ENCODE data around the gene PARVB. TPM values are rescaled to one million over a fixed set of nuclear protein-coding genes. Genes with fewer than 3 reads are reported as not detected.

PARVB gene
- total and polyA plus RNA-seq, 3 experiments from 2014 or later = 6.2 to 84.3 (median 82.1) TPM

DNA sequence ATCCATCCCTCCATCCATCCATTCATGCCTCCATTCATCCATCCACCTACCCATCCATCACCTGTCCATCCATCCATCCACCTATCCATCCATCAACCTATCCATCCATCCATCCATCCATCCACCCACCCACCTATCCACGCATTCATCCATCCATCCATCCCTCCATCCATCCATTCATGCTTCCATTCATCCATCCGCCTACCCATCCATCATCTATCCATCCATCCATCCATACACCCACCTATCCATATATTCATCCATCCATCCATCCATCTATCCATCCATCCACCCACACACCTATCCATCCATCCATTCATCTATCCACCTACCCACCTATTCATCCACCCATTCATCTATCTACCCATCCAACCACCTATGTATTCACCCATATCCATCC, 170.5 kb downstream of the PARVB start:
- H3K27me3 ChIP-seq (ENCODE audit: insufficient read depth, low read length, poor library complexity, severe bottlenecking) = no peaks in the 10 kb centered on the region
- ChIA-PET POLR2A (no interaction called here), CTCF (no interaction called here)
- H3K9me3 Mint-ChIP-seq = no peaks in the 10 kb centered on the region
- peak overlapping the region in 1 of 7 donors; percentile 48 for H3K4me3 Mint-ChIP-seq
- no peaks in the 10 kb centered on the region for H3K9me3 ChIP-seq (ENCODE audit: low read length)
- peaks cover 18% of the 10 kb centered on the region for H3K36me3 ChIP-seq (ENCODE audit: insufficient read depth, low read length)
- H3K4me3 ChIP-seq (ENCODE audit: low read length) = no peak overlapping the region
- H3K4me1 ChIP-seq (ENCODE audit: insufficient read depth, low read length) = peaks cover 35% of the 10 kb centered on the region
- H3K27ac ChIP-seq (ENCODE audit: low read depth, low read length) = no peak overlapping the region
- peaks cover 34 to 56% (median 36%) of the 10 kb centered on the region in 3 donors for H3K4me1 Mint-ChIP-seq
- peak overlapping the region in 1 of 8 donors; percentile 25 for H3K27ac Mint-ChIP-seq
- H3K36me3 Mint-ChIP-seq = peaks cover 20 to 62% (median 20%) of the 10 kb centered on the region in 3 donors
- no peaks in the 10 kb centered on the region for H3K27me3 Mint-ChIP-seq
- no peak for DNase-seq

DNA sequence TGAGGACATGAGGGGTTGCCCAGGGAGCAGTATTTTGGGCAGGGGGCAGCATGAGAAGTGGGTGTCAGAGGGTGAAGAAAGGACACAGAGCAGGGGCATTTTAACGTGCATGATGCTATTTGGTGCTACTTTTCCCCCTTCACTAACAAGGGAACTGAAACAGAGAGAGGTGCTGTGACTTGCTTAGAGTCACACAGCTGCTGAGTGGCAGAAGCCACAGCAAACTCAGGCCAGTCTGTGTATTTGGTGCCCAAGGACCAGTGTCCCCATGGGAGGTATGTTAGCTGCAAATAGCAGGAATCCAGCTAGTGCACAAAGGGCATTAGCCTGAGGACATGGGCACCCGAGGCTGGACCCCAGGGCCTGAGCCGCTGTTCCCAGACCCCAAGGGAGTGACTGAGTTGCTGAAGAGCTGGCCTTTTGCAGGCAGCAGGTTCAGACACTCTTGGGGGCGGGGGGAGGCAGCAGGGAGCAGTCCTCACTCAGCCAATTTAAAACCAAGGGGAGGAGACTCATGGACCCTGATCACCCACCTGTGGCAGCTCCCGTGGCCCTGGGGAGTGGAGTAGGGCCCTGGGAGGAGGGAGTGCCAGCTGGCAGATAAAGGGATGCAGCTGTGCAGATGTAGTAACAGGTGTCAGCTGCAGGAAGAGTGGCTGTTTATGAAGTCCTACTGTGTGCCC, 171.2 kb downstream of the PARVB start:
- ChIA-PET POLR2A (no interaction called here), CTCF (interaction anchor here (1.1 kb wide), 1 partner anchor 15 kb away, joined by 3 read pairs; the partner anchor contains the start of gene PARVG)
- no peak for DNase-seq
- Histone ChIP-seq H3K27ac (ENCODE audit: low read depth, low read length) (no peak overlapping the region), H3K4me1 (ENCODE audit: insufficient read depth, low read length) (peaks cover 35% of the 10 kb centered on the region), H3K36me3 (ENCODE audit: insufficient read depth, low read length) (peaks cover 20% of the 10 kb centered on the region), H3K4me3 (ENCODE audit: low read length) (no peak overlapping the region), H3K9me3 (ENCODE audit: low read length) (no peaks in the 10 kb centered on the region), H3K27me3 (ENCODE audit: insufficient read depth, low read length, poor library complexity, severe bottlenecking) (no peaks in the 10 kb centered on the region)
- Mint-ChIP-seq H3K27me3 (no peaks in the 10 kb centered on the region), H3K4me3 (no peak overlapping the region), H3K9me3 (no peaks in the 10 kb centered on the region), H3K27ac (peak overlapping the region in 3 of 8 donors; percentile 25 to 63 (median 43)), H3K36me3 (peaks cover 20 to 67% (median 21%) of the 10 kb centered on the region in 3 donors), H3K4me1 (peaks cover 36 to 58% (median 39%) of the 10 kb centered on the region in 3 donors)

DNA sequence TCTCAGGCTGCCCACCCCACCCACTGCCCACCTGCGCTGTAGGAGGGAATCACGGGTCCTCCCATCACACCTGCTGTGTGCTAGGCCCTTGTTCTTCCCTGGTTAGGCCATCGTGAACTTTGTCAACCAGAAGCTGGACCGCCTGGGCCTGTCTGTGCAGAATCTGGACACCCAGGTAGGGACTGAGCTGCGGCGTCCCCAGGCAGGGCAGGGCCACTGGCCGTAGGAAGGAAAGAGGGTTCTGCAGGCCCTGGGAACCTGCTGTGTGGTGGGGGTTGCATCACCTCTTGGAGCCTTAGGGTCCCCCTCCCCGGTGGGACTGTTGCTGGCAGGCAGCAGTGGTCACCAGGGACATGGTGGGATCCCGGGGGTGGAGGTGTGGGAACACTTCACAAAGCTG, 172.1 kb downstream of the PARVB start:
- H3K4me3 ChIP-seq (ENCODE audit: low read length) = no peak overlapping the region
- no peak for DNase-seq
- no peaks in the 10 kb centered on the region for H3K9me3 Mint-ChIP-seq
- no peak overlapping the region for H3K27ac Mint-ChIP-seq
- peaks cover 20% of the 10 kb centered on the region for H3K36me3 ChIP-seq (ENCODE audit: insufficient read depth, low read length)
- no peaks in the 10 kb centered on the region for H3K9me3 ChIP-seq (ENCODE audit: low read length)
- no peaks in the 10 kb centered on the region for H3K27me3 Mint-ChIP-seq
- H3K36me3 Mint-ChIP-seq = peaks cover 20 to 76% (median 21%) of the 10 kb centered on the region in 3 donors
- peaks cover 32 to 62% (median 43%) of the 10 kb centered on the region in 3 donors for H3K4me1 Mint-ChIP-seq
- no peak overlapping the region for H3K27ac ChIP-seq (ENCODE audit: low read depth, low read length)
- peaks cover 35% of the 10 kb centered on the region for H3K4me1 ChIP-seq (ENCODE audit: insufficient read depth, low read length)
- H3K27me3 ChIP-seq (ENCODE audit: insufficient read depth, low read length, poor library complexity, severe bottlenecking) = no peaks in the 10 kb centered on the region
- H3K4me3 Mint-ChIP-seq = no peak overlapping the region
- POLR2A ChIA-PET = no interaction called here
- CTCF ChIA-PET = interaction anchor here (1.1 kb wide), 1 partner anchor 15 kb away, joined by 3 read pairs; the partner anchor contains the start of gene PARVG

DNA sequence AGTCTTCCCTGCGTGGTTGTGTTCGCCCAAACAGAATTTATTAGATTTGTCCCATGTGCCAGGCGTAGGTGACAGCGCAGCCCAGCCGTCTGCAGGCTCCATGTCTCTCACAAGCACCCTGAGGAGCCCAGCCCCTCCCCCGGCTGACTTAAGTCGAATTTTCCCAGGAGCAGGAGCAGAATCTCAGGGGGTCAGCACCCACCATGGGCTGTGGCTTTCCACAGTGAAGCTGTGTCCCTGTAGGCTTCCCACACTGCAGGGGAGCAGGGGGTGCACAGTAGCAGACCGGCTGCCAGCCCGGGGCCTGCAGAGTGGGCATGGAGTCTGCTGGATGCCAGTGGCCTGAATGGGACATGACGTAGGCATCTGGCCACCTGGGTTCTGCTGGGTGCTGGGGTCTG, 172.6 kb downstream of the PARVB start:
- H3K9me3 Mint-ChIP-seq = no peaks in the 10 kb centered on the region
- Histone ChIP-seq H3K4me3 (ENCODE audit: low read length) (no peak overlapping the region), H3K4me1 (ENCODE audit: insufficient read depth, low read length) (peaks cover 31% of the 10 kb centered on the region), H3K27ac (ENCODE audit: low read depth, low read length) (no peak overlapping the region), H3K36me3 (ENCODE audit: insufficient read depth, low read length) (peaks cover 20% of the 10 kb centered on the region), H3K9me3 (ENCODE audit: low read length) (no peaks in the 10 kb centered on the region), H3K27me3 (ENCODE audit: insufficient read depth, low read length, poor library complexity, severe bottlenecking) (no peaks in the 10 kb centered on the region)
- peaks cover 20 to 79% (median 21%) of the 10 kb centered on the region in 3 donors for H3K36me3 Mint-ChIP-seq
- H3K27me3 Mint-ChIP-seq = no peaks in the 10 kb centered on the region
- H3K4me3 Mint-ChIP-seq = no peak overlapping the region
- DNase-seq = peak in 1 of 5 donors; percentile 30
- H3K4me1 Mint-ChIP-seq = peaks cover 32 to 59% (median 41%) of the 10 kb centered on the region in 3 donors
- POLR2A ChIA-PET = no interaction called here
- CTCF ChIA-PET = no interaction called here
- peak overlapping the region in 1 of 8 donors; percentile 54 for H3K27ac Mint-ChIP-seq

DNA sequence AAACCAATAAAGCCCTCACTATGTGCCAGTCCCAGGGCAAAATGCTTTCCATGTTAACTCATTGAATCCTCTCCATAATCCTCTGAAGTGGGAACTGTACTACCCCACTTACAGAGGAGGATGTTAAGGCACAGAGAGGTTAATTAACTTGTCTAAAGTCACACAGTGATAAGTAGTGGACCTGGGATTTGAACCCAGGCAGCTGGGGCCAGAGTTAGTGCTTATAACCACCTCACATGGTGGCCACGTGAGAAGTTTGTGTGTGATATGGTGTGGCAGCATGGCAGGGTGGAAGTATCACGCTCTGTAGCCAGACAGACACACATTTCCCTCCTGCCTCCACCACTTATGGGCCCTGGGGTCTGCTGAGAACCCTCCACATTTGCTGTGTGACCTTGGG, 173.2 kb downstream of the PARVB start:
- POLR2A ChIA-PET = no interaction called here
- no peak overlapping the region for H3K27ac ChIP-seq (ENCODE audit: low read depth, low read length)
- peak in 1 of 5 donors; percentile 26 for DNase-seq
- H3K36me3 Mint-ChIP-seq = peaks cover 20 to 85% (median 21%) of the 10 kb centered on the region in 3 donors
- H3K27me3 ChIP-seq (ENCODE audit: insufficient read depth, low read length, poor library complexity, severe bottlenecking) = no peaks in the 10 kb centered on the region
- H3K4me1 Mint-ChIP-seq = peaks cover 32 to 55% (median 42%) of the 10 kb centered on the region in 3 donors
- H3K27ac Mint-ChIP-seq = no peak overlapping the region
- no peak overlapping the region for H3K4me3 ChIP-seq (ENCODE audit: low read length)
- no peaks in the 10 kb centered on the region for H3K27me3 Mint-ChIP-seq
- peaks cover 20% of the 10 kb centered on the region for H3K36me3 ChIP-seq (ENCODE audit: insufficient read depth, low read length)
- CTCF ChIA-PET = no interaction called here
- H3K4me3 Mint-ChIP-seq = no peak overlapping the region
- H3K9me3 ChIP-seq (ENCODE audit: low read length) = no peaks in the 10 kb centered on the region
- H3K4me1 ChIP-seq (ENCODE audit: insufficient read depth, low read length) = peaks cover 25% of the 10 kb centered on the region
- H3K9me3 Mint-ChIP-seq = no peaks in the 10 kb centered on the region

DNA sequence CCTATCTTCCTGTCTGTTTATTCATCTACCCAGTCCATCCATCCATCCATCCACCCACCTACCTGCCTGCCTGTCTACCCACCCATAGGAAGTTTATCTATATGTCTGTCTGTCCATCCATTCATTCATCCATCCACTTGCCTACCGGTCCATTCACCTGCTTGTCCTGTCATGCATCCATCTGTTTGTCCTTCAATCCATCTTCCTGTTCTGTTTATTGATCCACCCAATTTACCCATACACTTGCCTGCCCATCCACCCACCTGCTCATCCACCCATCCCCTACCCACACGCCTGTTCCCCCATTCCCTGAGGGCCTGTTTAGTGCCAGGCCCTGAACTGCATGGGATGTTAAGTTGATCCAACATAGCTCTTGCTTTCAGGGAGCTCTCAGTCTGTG, 175.1 kb downstream of the PARVB start:
- H3K36me3 Mint-ChIP-seq = peaks cover 21 to 88% (median 25%) of the 10 kb centered on the region in 3 donors

DNA sequence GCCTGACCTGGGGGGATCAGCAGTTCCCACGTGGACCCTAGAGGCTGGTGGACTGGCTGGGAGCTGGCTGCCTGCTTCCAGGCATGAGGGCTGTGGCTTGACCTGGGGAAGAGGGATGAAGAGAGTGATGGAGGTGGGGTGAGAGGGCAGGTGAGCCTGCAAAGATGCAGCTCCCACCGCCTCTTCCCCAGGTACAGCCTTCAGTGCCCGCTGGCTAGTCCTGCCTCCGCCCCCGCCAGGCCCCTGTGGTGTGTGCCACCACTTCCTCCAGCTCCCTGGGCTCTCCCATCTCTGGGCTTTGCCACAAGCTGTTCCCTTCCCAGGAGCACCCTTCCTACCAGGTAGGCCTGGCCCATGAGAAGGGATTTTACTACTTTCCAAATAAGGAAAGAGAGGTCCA, 175.8 kb downstream of the PARVB start:
- CTCF ChIA-PET = interaction anchor here (1.0 kb wide), 1 partner anchor 11 kb away, joined by 3 read pairs; no protein-coding TSS in a partner anchor

More for the DNA sequence above, 175.1 kb downstream of the PARVB start:
- no peaks in the 10 kb centered on the region for H3K9me3 Mint-ChIP-seq
- no peak overlapping the region for H3K27ac ChIP-seq (ENCODE audit: low read depth, low read length)
- H3K4me1 Mint-ChIP-seq = peaks cover 23 to 36% (median 30%) of the 10 kb centered on the region in 3 donors
- peak overlapping the region in 5 of 8 donors; percentile 18 to 78 (median 66) for H3K27ac Mint-ChIP-seq
- H3K36me3 ChIP-seq (ENCODE audit: insufficient read depth, low read length) = peaks cover 20% of the 10 kb centered on the region
- ChIA-PET CTCF (no interaction called here), POLR2A (no interaction called here)
- no peaks in the 10 kb centered on the region for H3K27me3 ChIP-seq (ENCODE audit: insufficient read depth, low read length, poor library complexity, severe bottlenecking)
- H3K4me3 ChIP-seq (ENCODE audit: low read length) = no peak overlapping the region
- no peaks in the 10 kb centered on the region for H3K9me3 ChIP-seq (ENCODE audit: low read length)
- no peak for DNase-seq
- H3K4me3 Mint-ChIP-seq = peak overlapping the region in 1 of 7 donors; percentile 42
- H3K27me3 Mint-ChIP-seq = no peaks in the 10 kb centered on the region
- peaks cover 6% of the 10 kb centered on the region for H3K4me1 ChIP-seq (ENCODE audit: insufficient read depth, low read length)

DNA sequence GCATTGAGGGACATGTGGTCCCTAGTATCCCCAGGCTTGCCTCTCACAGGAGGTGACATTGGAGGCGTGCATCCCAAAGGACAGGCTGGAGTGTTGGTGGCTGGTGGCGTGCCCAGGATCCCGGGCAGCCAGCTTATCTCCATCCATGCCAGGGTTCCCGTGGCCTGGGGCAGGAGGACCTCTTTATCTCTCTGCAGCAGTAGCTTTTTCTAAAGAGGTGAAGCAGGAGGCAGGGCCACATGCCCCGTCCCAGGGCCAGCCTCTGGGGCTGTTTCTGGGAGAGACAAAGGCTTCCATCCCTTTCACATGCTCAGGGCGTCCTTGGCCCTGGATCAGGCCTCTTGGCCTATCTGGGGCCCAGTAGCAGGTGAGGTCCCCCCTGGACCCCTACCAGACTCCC, 176.3 kb downstream of the PARVB start:
- H3K4me1 Mint-ChIP-seq = peaks cover 16 to 33% (median 21%) of the 10 kb centered on the region in 3 donors
- H3K36me3 Mint-ChIP-seq = peaks cover 14 to 88% (median 19%) of the 10 kb centered on the region in 3 donors
- H3K4me3 Mint-ChIP-seq = no peak overlapping the region
- ChIA-PET POLR2A (no interaction called here), CTCF (interaction anchor here (1.0 kb wide), 1 partner anchor 11 kb away, joined by 3 read pairs; no protein-coding TSS in a partner anchor)
- no peaks in the 10 kb centered on the region for H3K27me3 Mint-ChIP-seq
- DNase-seq = no peak
- Histone ChIP-seq H3K27me3 (ENCODE audit: insufficient read depth, low read length, poor library complexity, severe bottlenecking) (no peaks in the 10 kb centered on the region), H3K4me1 (ENCODE audit: insufficient read depth, low read length) (no peaks in the 10 kb centered on the region), H3K9me3 (ENCODE audit: low read length) (no peaks in the 10 kb centered on the region), H3K36me3 (ENCODE audit: insufficient read depth, low read length) (peaks cover 23% of the 10 kb centered on the region), H3K4me3 (ENCODE audit: low read length) (no peak overlapping the region), H3K27ac (ENCODE audit: low read depth, low read length) (no peak overlapping the region)
- H3K27ac Mint-ChIP-seq = peak overlapping the region in 2 of 8 donors; percentile 36 to 70
- H3K9me3 Mint-ChIP-seq = no peaks in the 10 kb centered on the region

More for the DNA sequence above, 175.8 kb downstream of the PARVB start:
- POLR2A ChIA-PET = no interaction called here
- Histone ChIP-seq H3K36me3 (ENCODE audit: insufficient read depth, low read length) (peaks cover 20% of the 10 kb centered on the region), H3K9me3 (ENCODE audit: low read length) (no peaks in the 10 kb centered on the region), H3K4me3 (ENCODE audit: low read length) (no peak overlapping the region), H3K4me1 (ENCODE audit: insufficient read depth, low read length) (no peaks in the 10 kb centered on the region), H3K27ac (ENCODE audit: low read depth, low read length) (no peak overlapping the region), H3K27me3 (ENCODE audit: insufficient read depth, low read length, poor library complexity, severe bottlenecking) (no peaks in the 10 kb centered on the region)
- Mint-ChIP-seq H3K9me3 (no peaks in the 10 kb centered on the region), H3K36me3 (peaks cover 15 to 88% (median 19%) of the 10 kb centered on the region in 3 donors), H3K27me3 (no peaks in the 10 kb centered on the region), H3K27ac (peak overlapping the region in 5 of 8 donors; percentile 11 to 78 (median 18)), H3K4me3 (no peak overlapping the region), H3K4me1 (peaks cover 16 to 33% (median 23%) of the 10 kb centered on the region in 3 donors)
- DNase-seq = no peak
